ENCODE data around the gene SND1. TPM values are rescaled to one million over a fixed set of nuclear protein-coding genes. Genes with fewer than 3 reads are reported as not detected.

Gene SND1
- total RNA-seq, 5 donors from 2014 or later (not counting 1 experiment from before 2014, with no cell fraction given) = 137 to 187 (median 154) TPM

DNA sequence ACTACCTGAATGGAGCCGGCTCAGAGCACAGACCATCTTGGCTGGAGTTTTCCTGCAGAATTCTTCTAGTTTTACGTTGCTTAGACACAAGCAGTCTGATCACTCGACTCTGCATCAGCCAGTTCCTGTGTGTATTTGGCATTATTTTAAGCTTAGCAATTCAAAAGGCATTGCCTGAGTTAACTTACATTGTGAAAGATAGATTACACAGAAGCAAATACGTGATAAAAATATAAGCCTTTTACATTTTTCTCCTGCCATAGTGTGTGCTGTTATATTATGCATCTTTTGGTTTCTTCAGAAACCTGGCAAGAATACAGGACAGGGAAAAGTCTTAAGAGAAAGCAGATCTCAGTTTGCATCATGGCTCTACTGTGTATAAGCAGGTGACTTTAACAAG lies 281.2 kb downstream of the SND1 start:
- WGBS (ENCODE audit: insufficient coverage) = 97% methylated on average over 3 of the region's 4 CpGs
- CTCF ChIA-PET = no interaction called here
- no peaks in the 10 kb centered on the region for H3K27me3 Mint-ChIP-seq

GRCh38 chr7:127934711-127935110 lies 282.7 kb downstream of the SND1 start:
- 100% methylated on average over 3 of the region's 5 CpGs for WGBS (ENCODE audit: insufficient coverage)
- CTCF ChIA-PET = no interaction called here
- H3K27ac Mint-ChIP-seq = no peak overlapping the region

More for the DNA sequence above, 281.2 kb downstream of the SND1 start:
- Histone ChIP-seq H3K27me3 (replicated peaks in 1 of 2; ENCODE audit: control insufficient read depth in 2 of 2, extremely low read depth in 1 of 2, insufficient read depth in 2 of 2, low read length in 1 of 2) (no peaks in the 10 kb centered on the region), H3K9me3 (no peaks in the 10 kb centered on the region), H3K36me3 (ENCODE audit: control insufficient read depth in 2 of 2, extremely low read depth in 1 of 2, insufficient read depth in 1 of 2, low read length in 1 of 2) (peaks cover 4 to 32% of the 10 kb centered on the region in 2 donors), H3K4me1 (ENCODE audit: control insufficient read depth in 1 of 2, extremely low read depth in 1 of 2, insufficient read depth in 2 of 2, low read length in 2 of 2) (no peaks in the 10 kb centered on the region), H3K27ac (ENCODE audit: low read length) (no peak overlapping the region), H3K4me3 (ENCODE audit: control insufficient read depth in 1 of 2, extremely low read depth in 1 of 2, low read length in 1 of 2) (no peak overlapping the region)
- Mint-ChIP-seq H3K9me3 (no peaks in the 10 kb centered on the region), H3K4me3 (no peak overlapping the region), H3K4me1 (peaks cover 0 to 1% (median 1%) of the 10 kb centered on the region in 3 donors), H3K27ac (no peak overlapping the region), H3K36me3 (peaks cover 60% of the 10 kb centered on the region)
- POLR2A ChIA-PET = no interaction called here
- no peak for DNase-seq
- no peak for ATAC-seq (replicated peaks in 1 of 4)

DNA sequence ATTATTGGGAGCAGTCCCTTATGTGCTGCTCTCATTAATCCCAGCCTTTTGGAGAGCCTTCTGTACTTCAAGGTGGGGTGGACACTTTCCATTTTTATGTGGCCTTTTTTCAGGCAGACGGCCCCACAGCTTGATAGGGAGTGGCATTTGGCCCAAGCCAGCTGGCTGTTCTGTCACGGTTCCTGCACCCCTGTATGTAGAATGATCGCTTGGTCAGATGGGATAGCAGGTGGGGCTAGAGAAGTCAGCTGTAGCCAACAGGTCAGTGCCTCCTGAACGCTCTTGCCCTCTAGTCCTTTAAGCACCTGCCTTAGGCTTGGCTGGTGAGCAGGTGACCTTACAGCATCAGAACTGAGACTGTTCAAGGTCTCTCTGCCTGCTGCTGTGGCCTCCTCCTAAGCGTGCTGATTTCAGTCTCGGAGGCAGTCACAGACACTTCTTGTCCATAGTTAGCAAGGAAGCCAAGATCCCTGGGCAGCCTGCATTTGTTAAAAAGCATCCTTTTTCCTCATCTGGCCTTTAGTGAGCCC lies 283.9 kb downstream of the SND1 start:
- H3K36me3 Mint-ChIP-seq = peaks cover 57% of the 10 kb centered on the region
- H3K27me3 ChIP-seq (replicated peaks in 1 of 2; ENCODE audit: control insufficient read depth in 2 of 2, extremely low read depth in 1 of 2, insufficient read depth in 2 of 2, low read length in 1 of 2) = no peaks in the 10 kb centered on the region
- 92% methylated on average over 6 of the region's 6 CpGs for WGBS (ENCODE audit: insufficient coverage)
- no peak for DNase-seq
- no peak overlapping the region for H3K4me3 ChIP-seq (ENCODE audit: control insufficient read depth in 1 of 2, extremely low read depth in 1 of 2, low read length in 1 of 2)
- peaks cover 0 to 21% of the 10 kb centered on the region in 2 donors for H3K36me3 ChIP-seq (ENCODE audit: control insufficient read depth in 2 of 2, extremely low read depth in 1 of 2, insufficient read depth in 1 of 2, low read length in 1 of 2)
- CTCF ChIA-PET = no interaction called here
- POLR2A ChIA-PET = no interaction called here
- H3K9me3 ChIP-seq = no peaks in the 10 kb centered on the region
- no peaks in the 10 kb centered on the region for H3K9me3 Mint-ChIP-seq
- no peak overlapping the region for H3K27ac ChIP-seq (ENCODE audit: low read length)
- no peak overlapping the region for H3K27ac Mint-ChIP-seq
- no peak overlapping the region for H3K4me3 Mint-ChIP-seq
- H3K27me3 Mint-ChIP-seq = no peaks in the 10 kb centered on the region
- H3K4me1 ChIP-seq (ENCODE audit: control insufficient read depth in 1 of 2, extremely low read depth in 1 of 2, insufficient read depth in 2 of 2, low read length in 2 of 2) = no peaks in the 10 kb centered on the region
- ATAC-seq (replicated peaks in 1 of 4) = no peak
- peaks cover 0 to 1% (median 0%) of the 10 kb centered on the region in 3 donors for H3K4me1 Mint-ChIP-seq

More at GRCh38 chr7:127934711-127935110, 282.7 kb downstream of the SND1 start:
- peaks cover 0 to 1% (median 0%) of the 10 kb centered on the region in 3 donors for H3K4me1 Mint-ChIP-seq
- H3K4me3 Mint-ChIP-seq = no peak overlapping the region
- no peaks in the 10 kb centered on the region for H3K9me3 ChIP-seq
- no peaks in the 10 kb centered on the region for H3K9me3 Mint-ChIP-seq
- H3K4me3 ChIP-seq (ENCODE audit: control insufficient read depth in 1 of 2, extremely low read depth in 1 of 2, low read length in 1 of 2) = no peak overlapping the region
- DNase-seq (no peak), ATAC-seq (replicated peaks in 1 of 4) (no peak)
- peaks cover 60% of the 10 kb centered on the region for H3K36me3 Mint-ChIP-seq
- H3K27me3 ChIP-seq (replicated peaks in 1 of 2; ENCODE audit: control insufficient read depth in 2 of 2, extremely low read depth in 1 of 2, insufficient read depth in 2 of 2, low read length in 1 of 2) = no peaks in the 10 kb centered on the region
- no peaks in the 10 kb centered on the region for H3K27me3 Mint-ChIP-seq
- POLR2A ChIA-PET = no interaction called here
- H3K36me3 ChIP-seq (ENCODE audit: control insufficient read depth in 2 of 2, extremely low read depth in 1 of 2, insufficient read depth in 1 of 2, low read length in 1 of 2) = peaks cover 4 to 28% of the 10 kb centered on the region in 2 donors
- no peaks in the 10 kb centered on the region for H3K4me1 ChIP-seq (ENCODE audit: control insufficient read depth in 1 of 2, extremely low read depth in 1 of 2, insufficient read depth in 2 of 2, low read length in 2 of 2)
- no peak overlapping the region for H3K27ac ChIP-seq (ENCODE audit: low read length)

- H3K27ac ChIP-seq (ENCODE audit: low read length) = no peak overlapping the region
- Mint-ChIP-seq H3K9me3 (no peaks in the 10 kb centered on the region), H3K4me1 (peaks cover 0 to 1% (median 0%) of the 10 kb centered on the region in 3 donors), H3K27ac (no peak overlapping the region), H3K36me3 (peaks cover 54% of the 10 kb centered on the region), H3K4me3 (no peak overlapping the region), H3K27me3 (no peaks in the 10 kb centered on the region)
- H3K4me1 ChIP-seq (ENCODE audit: control insufficient read depth in 1 of 2, extremely low read depth in 1 of 2, insufficient read depth in 2 of 2, low read length in 2 of 2) = no peaks in the 10 kb centered on the region
- ATAC-seq (replicated peaks in 1 of 4) = no peak
- CTCF ChIA-PET = interaction anchor here in 1 of 2 donors (0.7 kb wide), 1 partner anchor 25 kb away, joined by 7 read pairs; no protein-coding TSS in a partner anchor
- no peak overlapping the region for H3K4me3 ChIP-seq (ENCODE audit: control insufficient read depth in 1 of 2, extremely low read depth in 1 of 2, low read length in 1 of 2)
- 100% methylated on average over 1 of the region's 3 CpGs for WGBS (ENCODE audit: insufficient coverage)
- peaks cover 0 to 18% of the 10 kb centered on the region in 2 donors for H3K36me3 ChIP-seq (ENCODE audit: control insufficient read depth in 2 of 2, extremely low read depth in 1 of 2, insufficient read depth in 1 of 2, low read length in 1 of 2)
- H3K9me3 ChIP-seq = no peaks in the 10 kb centered on the region
- H3K27me3 ChIP-seq (replicated peaks in 1 of 2; ENCODE audit: control insufficient read depth in 2 of 2, extremely low read depth in 1 of 2, insufficient read depth in 2 of 2, low read length in 1 of 2) = no peaks in the 10 kb centered on the region
- POLR2A ChIA-PET = no interaction called here
- DNase-seq = no peak
These were observed 285.2 kb downstream of the SND1 start for GRCh38 chr7:127937066-127937680.

- Mint-ChIP-seq H3K27ac (no peak overlapping the region), H3K4me1 (peaks cover 0 to 1% (median 0%) of the 10 kb centered on the region in 3 donors), H3K9me3 (no peaks in the 10 kb centered on the region), H3K27me3 (no peaks in the 10 kb centered on the region), H3K4me3 (no peak overlapping the region), H3K36me3 (peaks cover 55% of the 10 kb centered on the region)
- ChIA-PET CTCF (no interaction called here), POLR2A (no interaction called here)
- DNase-seq (no peak), ATAC-seq (replicated peaks in 1 of 4) (no peak)
- WGBS (ENCODE audit: insufficient coverage) = no CpG with 5 or more reads among the region's 2 CpGs
- Histone ChIP-seq H3K27ac (ENCODE audit: low read length) (no peak overlapping the region), H3K4me1 (ENCODE audit: control insufficient read depth in 1 of 2, extremely low read depth in 1 of 2, insufficient read depth in 2 of 2, low read length in 2 of 2) (no peaks in the 10 kb centered on the region), H3K36me3 (ENCODE audit: control insufficient read depth in 2 of 2, extremely low read depth in 1 of 2, insufficient read depth in 1 of 2, low read length in 1 of 2) (peaks cover 0 to 16% of the 10 kb centered on the region in 2 donors), H3K27me3 (replicated peaks in 1 of 2; ENCODE audit: control insufficient read depth in 2 of 2, extremely low read depth in 1 of 2, insufficient read depth in 2 of 2, low read length in 1 of 2) (no peaks in the 10 kb centered on the region), H3K4me3 (ENCODE audit: control insufficient read depth in 1 of 2, extremely low read depth in 1 of 2, low read length in 1 of 2) (no peak overlapping the region), H3K9me3 (no peaks in the 10 kb centered on the region)
These were observed 286.6 kb downstream of the SND1 start for GRCh38 chr7:127938588-127938987.

DNA sequence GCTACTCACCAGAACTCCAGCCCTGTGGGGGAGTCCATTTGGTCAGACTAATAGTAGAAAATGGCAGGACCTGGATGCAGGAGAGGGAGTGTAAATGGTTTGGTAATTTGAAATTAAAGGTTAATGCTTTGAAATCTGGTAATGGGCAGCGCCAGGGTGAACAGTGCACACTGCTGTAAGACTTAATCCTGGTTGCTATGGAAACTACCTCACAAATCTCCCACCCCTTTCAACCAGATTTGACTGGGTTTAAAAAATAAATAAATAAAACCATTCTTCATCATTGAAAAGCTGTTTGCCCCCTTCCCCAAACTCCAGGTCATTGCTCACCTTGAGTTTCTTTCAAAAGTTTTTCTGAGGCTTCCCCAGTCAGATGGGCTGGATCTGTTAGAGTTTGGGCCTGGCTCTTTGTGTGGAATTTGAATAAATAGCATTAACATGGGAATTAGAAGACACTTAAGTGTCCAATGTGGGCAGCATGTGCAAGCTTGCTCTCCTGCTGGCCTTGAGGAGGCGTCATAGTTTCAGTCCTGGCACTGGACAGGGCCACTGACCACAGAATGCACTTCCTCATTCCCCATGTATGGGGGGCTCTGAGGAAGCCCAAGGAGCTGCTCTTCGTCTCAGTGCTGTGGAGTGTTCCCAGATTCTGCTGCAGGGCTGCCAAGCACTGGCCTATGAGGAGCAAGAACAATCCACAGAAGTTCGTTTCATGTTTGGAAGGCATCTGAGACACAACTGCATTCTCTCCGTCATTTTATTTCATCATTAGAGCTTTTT lies 288.6 kb downstream of the SND1 start:
- Mint-ChIP-seq H3K9me3 (no peaks in the 10 kb centered on the region), H3K4me3 (no peak overlapping the region), H3K4me1 (peaks cover 0 to 3% (median 0%) of the 10 kb centered on the region in 3 donors), H3K27ac (no peak overlapping the region), H3K36me3 (peaks cover 47% of the 10 kb centered on the region), H3K27me3 (no peaks in the 10 kb centered on the region)
- H3K4me1 ChIP-seq (ENCODE audit: control insufficient read depth in 1 of 2, extremely low read depth in 1 of 2, insufficient read depth in 2 of 2, low read length in 2 of 2) = no peaks in the 10 kb centered on the region
- CTCF ChIA-PET = no interaction called here
- WGBS (ENCODE audit: insufficient coverage) = 94% methylated on average over 2 of the region's 5 CpGs
- H3K4me3 ChIP-seq (ENCODE audit: control insufficient read depth in 1 of 2, extremely low read depth in 1 of 2, low read length in 1 of 2) = no peak overlapping the region
- POLR2A ChIA-PET = no interaction called here
- H3K27ac ChIP-seq (ENCODE audit: low read length) = no peak overlapping the region
- H3K9me3 ChIP-seq = no peaks in the 10 kb centered on the region
- DNase-seq (no peak), ATAC-seq (replicated peaks in 1 of 4) (no peak)
- H3K27me3 ChIP-seq (replicated peaks in 1 of 2; ENCODE audit: control insufficient read depth in 2 of 2, extremely low read depth in 1 of 2, insufficient read depth in 2 of 2, low read length in 1 of 2) = no peaks in the 10 kb centered on the region
- H3K36me3 ChIP-seq (ENCODE audit: control insufficient read depth in 2 of 2, extremely low read depth in 1 of 2, insufficient read depth in 1 of 2, low read length in 1 of 2) = peaks cover 0 to 12% of the 10 kb centered on the region in 2 donors

Measured in T-cell (primary cell).